ENCODE data around the gene ZNF687. TPM values are rescaled to one million over a fixed set of nuclear protein-coding genes. Genes with fewer than 3 reads are reported as not detected.

ZNF687 gene
- total RNA-seq, 2 experiments from 2014 or later: 20.9 to 31.6 TPM

DNA sequence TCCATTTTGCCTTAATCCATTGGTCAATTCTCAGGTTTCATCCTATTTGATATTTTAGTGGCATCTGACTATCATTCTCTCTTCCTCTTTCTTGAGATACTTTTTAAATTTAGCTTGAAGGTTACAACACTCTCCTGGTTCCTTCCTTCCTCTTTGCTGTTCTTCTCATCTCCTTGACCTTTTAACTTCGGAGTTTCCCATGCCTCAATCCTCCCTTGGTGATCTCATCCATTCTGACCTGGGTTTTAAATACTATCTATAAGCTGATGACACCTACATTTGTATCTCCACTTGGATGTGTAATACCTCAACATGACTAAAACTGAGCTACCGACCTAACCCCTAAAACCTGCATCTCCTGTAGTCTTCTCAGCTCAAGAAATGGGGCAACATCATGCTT is 4.8 kb upstream of the ZNF687 start:
- no peaks in the 10 kb centered on the region for H3K9me3 ChIP-seq (ENCODE audit: low read length)
- ChIA-PET POLR2A (interaction anchor here (0.6 to 1.5 kb wide), 6 partner anchors 17 to 198 kb away, joined by 3 to 7 read pairs (median 3); partner anchors contain the start of genes PSMD4 and TNFAIP8L2), CTCF (ENCODE audit: unreplicated experiment) (interaction anchor here (1.2 kb wide), 1 partner anchor 64 kb away, joined by 4 read pairs; no protein-coding TSS in a partner anchor)
- no peak overlapping the region for H3K4me3 ChIP-seq (ENCODE audit: low read depth, low read length, poor library complexity, severe bottlenecking)
- H3K27ac ChIP-seq (ENCODE audit: low read depth, low read length, poor library complexity, severe bottlenecking): peak overlapping the region; percentile 27
- peak overlapping the region; percentile 66 for H2AFZ ChIP-seq (ENCODE audit: low read length)
- peak; percentile 39 for DNase-seq (ENCODE audit: low spot score)
- H3K9me2 ChIP-seq (ENCODE audit: insufficient read depth, low read length): no peaks in the 10 kb centered on the region
- H3K4me2 ChIP-seq (ENCODE audit: low read length): peak overlapping the region; percentile 45
- H4K20me1 ChIP-seq (ENCODE audit: insufficient read depth, low read length): no peaks in the 10 kb centered on the region
- H3K79me2 ChIP-seq (ENCODE audit: insufficient read depth, low read depth, low read length): no peaks in the 10 kb centered on the region
- no TSS peak for BruUV-seq (replicated peaks)
- intact Hi-C loops (cut with micrococcal nuclease; ENCODE audit: unreplicated experiment): no loop called here
- TF ChIP-seq EZH2phosphoT487 (IDR thresholded peaks at IDR 0.05; ENCODE audit: borderline replicate concordance, low read depth, low read length): no peak
- TF ChIP-seq, protein P1, sequence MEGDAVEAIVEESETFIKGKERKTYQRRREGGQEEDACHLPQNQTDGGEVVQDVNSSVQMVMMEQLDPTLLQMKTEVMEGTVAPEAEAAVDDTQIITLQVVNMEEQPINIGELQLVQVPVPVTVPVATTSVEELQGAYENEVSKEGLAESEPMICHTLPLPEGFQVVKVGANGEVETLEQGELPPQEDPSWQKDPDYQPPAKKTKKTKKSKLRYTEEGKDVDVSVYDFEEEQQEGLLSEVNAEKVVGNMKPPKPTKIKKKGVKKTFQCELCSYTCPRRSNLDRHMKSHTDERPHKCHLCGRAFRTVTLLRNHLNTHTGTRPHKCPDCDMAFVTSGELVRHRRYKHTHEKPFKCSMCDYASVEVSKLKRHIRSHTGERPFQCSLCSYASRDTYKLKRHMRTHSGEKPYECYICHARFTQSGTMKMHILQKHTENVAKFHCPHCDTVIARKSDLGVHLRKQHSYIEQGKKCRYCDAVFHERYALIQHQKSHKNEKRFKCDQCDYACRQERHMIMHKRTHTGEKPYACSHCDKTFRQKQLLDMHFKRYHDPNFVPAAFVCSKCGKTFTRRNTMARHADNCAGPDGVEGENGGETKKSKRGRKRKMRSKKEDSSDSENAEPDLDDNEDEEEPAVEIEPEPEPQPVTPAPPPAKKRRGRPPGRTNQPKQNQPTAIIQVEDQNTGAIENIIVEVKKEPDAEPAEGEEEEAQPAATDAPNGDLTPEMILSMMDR (conservative IDR thresholded peaks at IDR 0.05; ENCODE audit: low read length): no peak
- H3K36me3 ChIP-seq (ENCODE audit: insufficient read depth, low read length): no peaks in the 10 kb centered on the region
- peaks cover 20% of the 10 kb centered on the region for H3K4me1 ChIP-seq (ENCODE audit: insufficient read depth, low read length, poor library complexity, severe bottlenecking)

DNA sequence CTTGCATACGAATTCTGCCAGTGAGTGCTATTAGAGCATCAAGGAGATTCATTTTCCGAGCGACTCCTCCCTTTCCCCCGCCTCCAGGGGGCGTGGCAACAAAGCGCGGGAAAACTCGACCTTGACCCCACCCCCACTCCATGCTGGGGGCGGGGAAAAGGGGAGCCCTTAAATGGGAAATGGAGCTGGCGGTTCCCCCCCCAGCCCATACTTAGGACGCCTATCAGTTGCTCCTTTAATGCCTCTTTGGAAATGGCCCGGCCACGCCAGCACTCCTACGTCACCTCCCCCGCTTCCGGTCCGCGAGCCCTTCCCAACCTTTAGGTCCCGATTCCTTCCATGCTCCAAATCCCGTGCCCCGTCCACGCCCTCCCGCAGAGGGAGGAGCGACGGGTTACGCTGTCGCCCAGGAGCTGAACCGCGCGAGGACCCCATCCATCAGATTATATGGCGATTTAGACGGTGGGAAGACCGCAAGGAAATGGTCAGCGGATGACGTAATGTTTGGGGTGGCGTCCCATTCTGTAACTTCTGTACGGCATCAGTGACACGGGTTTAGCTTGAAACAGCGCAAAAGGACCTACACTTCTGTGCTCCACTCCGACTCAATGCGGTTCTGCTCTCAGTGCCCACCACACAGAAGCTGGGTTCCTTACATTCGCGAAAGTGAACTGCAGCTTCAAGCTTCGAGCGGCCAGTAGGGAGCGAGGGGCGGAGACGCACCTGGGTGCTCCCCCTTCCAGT is 702 bp upstream of the ZNF687 start:
- H3K79me2 ChIP-seq (ENCODE audit: insufficient read depth, low read depth, low read length): peaks cover 19% of the 10 kb centered on the region; the same call in 1 of the 2 replicates
- H3K4me1 ChIP-seq (ENCODE audit: insufficient read depth, low read length, poor library complexity, severe bottlenecking): peaks cover 35% of the 10 kb centered on the region

More for the DNA sequence above, 702 bp upstream of the ZNF687 start:
- TF ChIP-seq, protein P1 (conservative IDR thresholded peaks at IDR 0.05; ENCODE audit: low read length): no peak
- no peak for TF ChIP-seq EZH2phosphoT487 (IDR thresholded peaks at IDR 0.05; ENCODE audit: borderline replicate concordance, low read depth, low read length)
- no peaks in the 10 kb centered on the region for H3K9me3 ChIP-seq (ENCODE audit: low read length)
- peaks cover 8% of the 10 kb centered on the region for H3K36me3 ChIP-seq (ENCODE audit: insufficient read depth, low read length)
- peaks cover 9% of the 10 kb centered on the region; the same call in 1 of the 2 replicates for H4K20me1 ChIP-seq (ENCODE audit: insufficient read depth, low read length)
- ChIA-PET CTCF (ENCODE audit: unreplicated experiment) (interaction anchor here (0.6 to 0.7 kb wide), 2 partner anchors 19 to 995 kb away, joined by 3 read pairs; no protein-coding TSS in a partner anchor), POLR2A (interaction anchor here (0.5 to 1.7 kb wide), 11 partner anchors 26 to 134 kb away, joined by 3 to 7 read pairs (median 3); partner anchors contain the start of genes PSMD4 and VPS72)
- intact Hi-C loops (cut with micrococcal nuclease; ENCODE audit: unreplicated experiment): loop anchor here (1.0 to 5.0 kb wide), 3 partner anchors 27 to 118 kb away; partner anchors contain the start of genes PI4KB, PSMB4 and PSMD4
- peak; percentile 98 for DNase-seq (ENCODE audit: low spot score)
- peak overlapping the region; percentile 79 for H2AFZ ChIP-seq (ENCODE audit: low read length)
- no peaks in the 10 kb centered on the region for H3K9me2 ChIP-seq (ENCODE audit: insufficient read depth, low read length)
- H3K27ac ChIP-seq (ENCODE audit: low read depth, low read length, poor library complexity, severe bottlenecking): peak overlapping the region; percentile 91
- H3K4me3 ChIP-seq (ENCODE audit: low read depth, low read length, poor library complexity, severe bottlenecking): peak overlapping the region; percentile 80
- BruUV-seq (replicated peaks): TSS peak; percentile 92
- peak overlapping the region; percentile 73 for H3K4me2 ChIP-seq (ENCODE audit: low read length)

All from OCI-LY7 (cell line).